Mesenchymal stem cell (in vitro differentiated cells and primary cell): ENCODE results near the gene NLGN4Y.

Experiments used
- DNase-seq: peaks from one replicate; pipeline ENCODE4 v3.0.0-alpha.2; 2013
- H2AFZ ChIP-seq: one replicate; pipeline ENCODE4 v1.6.1; 2013; ENCODE audit warnings: low read depth, mild to moderate bottlenecking, control low read depth, inconsistent platforms, low read length, moderate library complexity
- H2AK5ac ChIP-seq: 2 replicates; pipeline ENCODE4 v1.6.1; 2013; ENCODE audit warnings: low read length, moderate library complexity, mild to moderate bottlenecking, inconsistent platforms; ENCODE audit not compliant: severe bottlenecking
- H2BK120ac ChIP-seq: one replicate; pipeline ENCODE4 v1.6.1; 2013; ENCODE audit warnings: low read depth, mild to moderate bottlenecking, inconsistent platforms, low read length, moderate library complexity
- H2BK12ac ChIP-seq, 2 experiments: one replicate each; pipeline ENCODE4 v1.6.1; 2013; ENCODE audit warnings: inconsistent platforms in 2 of 2, low read length in 2 of 2, mild to moderate bottlenecking in 2 of 2, moderate library complexity in 2 of 2, control low read depth in 1 of 2
- H2BK15ac ChIP-seq: one replicate; pipeline ENCODE4 v1.6.1; 2013; ENCODE audit warnings: mild to moderate bottlenecking, low read depth, inconsistent platforms; ENCODE audit not compliant: poor library complexity, severe bottlenecking
- H2BK5ac ChIP-seq: 2 replicates; pipeline ENCODE4 v1.6.1; 2013; ENCODE audit warnings: low read depth, mild to moderate bottlenecking, low read length, control low read depth, inconsistent platforms; ENCODE audit not compliant: poor library complexity, severe bottlenecking
- H3K14ac ChIP-seq, 2 experiments: one replicate each; pipeline ENCODE4 v1.6.1; 2013; ENCODE audit warnings: inconsistent platforms in 2 of 2, low read length in 2 of 2, control low read depth in 1 of 2, mild to moderate bottlenecking in 1 of 2, moderate library complexity in 1 of 2
- H3K18ac ChIP-seq, 2 experiments: one replicate each; pipeline ENCODE4 v1.6.1; 2013; ENCODE audit warnings: inconsistent platforms in 2 of 2, low read length in 2 of 2, control low read depth in 1 of 2, low read depth in 1 of 2, mild to moderate bottlenecking in 1 of 2
- H3K23ac ChIP-seq, 2 experiments: one replicate each; pipeline ENCODE4 v1.6.1; 2013; ENCODE audit warnings: inconsistent platforms in 2 of 2, low read length in 2 of 2, mild to moderate bottlenecking in 2 of 2, moderate library complexity in 2 of 2, control low read depth in 1 of 2
- H3K27ac ChIP-seq: 2 replicates; pipeline ENCODE4 v1.5.1; 2013; ENCODE audit warnings: mild to moderate bottlenecking, moderate library complexity, low read length, control low read depth, inconsistent platforms; ENCODE audit not compliant: poor library complexity, severe bottlenecking
- H3K27me3 ChIP-seq, 2 experiments: 2 replicates each; pipeline versions ENCODE4 v1.6.1 to v1.7.0; 2013; ENCODE audit warnings: low read length in 2 of 2, mild to moderate bottlenecking in 2 of 2, moderate library complexity in 2 of 2, control low read depth in 1 of 2, inconsistent platforms in 1 of 2; ENCODE audit not compliant: control insufficient read depth in 1 of 2, insufficient read depth in 1 of 2
- H3K36me3 ChIP-seq, 2 experiments: 2 replicates each; pipeline versions ENCODE4 v1.6.1 to v1.7.0; 2013; ENCODE audit warnings: low read length in 2 of 2, control low read depth in 1 of 2, inconsistent platforms in 1 of 2, low read depth in 1 of 2, mild to moderate bottlenecking in 1 of 2; ENCODE audit not compliant: insufficient read depth in 2 of 2, control insufficient read depth in 1 of 2
- H3K4ac ChIP-seq, 2 experiments: one replicate each; pipeline ENCODE4 v1.6.1; 2013; ENCODE audit warnings: inconsistent platforms in 2 of 2, low read length in 2 of 2, mild to moderate bottlenecking in 2 of 2, moderate library complexity in 2 of 2, control low read depth in 1 of 2, low read depth in 1 of 2
- H3K4me1 ChIP-seq: 2 replicates; pipeline ENCODE4 v1.6.1; 2013; ENCODE audit warnings: low read depth, low read length, control low read depth; ENCODE audit not compliant: control insufficient read depth, insufficient read depth
- H3K4me2 ChIP-seq: 2 replicates; pipeline ENCODE4 v1.6.1; 2013; ENCODE audit warnings: low read length, mild to moderate bottlenecking, inconsistent platforms; ENCODE audit not compliant: poor library complexity, severe bottlenecking
- H3K4me3 ChIP-seq, 2 experiments: 2 replicates each; pipeline versions ENCODE4 v1.5.1 to v1.7.0; 2013; ENCODE audit warnings: low read length in 2 of 2, mild to moderate bottlenecking in 2 of 2, control low read depth in 1 of 2, low read depth in 1 of 2; ENCODE audit not compliant: insufficient read depth in 1 of 2
- H3K79me1 ChIP-seq: replicated peaks from 2 replicates; pipeline ENCODE4 v1.6.1; 2013; ENCODE audit warnings: mild to moderate bottlenecking, control low read depth, low read length, inconsistent platforms; ENCODE audit not compliant: poor library complexity, severe bottlenecking
- H3K9ac ChIP-seq: 2 replicates; pipeline ENCODE4 v1.7.0; 2013; ENCODE audit warnings: mild to moderate bottlenecking, low read length, moderate library complexity
- H3K9me3 ChIP-seq: 2 replicates; pipeline ENCODE4 v1.7.0; 2013; ENCODE audit warnings: mild to moderate bottlenecking, low read length; ENCODE audit not compliant: control insufficient read depth
- H4K8ac ChIP-seq: one replicate; pipeline ENCODE4 v1.6.1; 2013; ENCODE audit warnings: inconsistent platforms, mild to moderate bottlenecking, low read length, moderate library complexity
- H4K91ac ChIP-seq: one replicate; pipeline ENCODE4 v1.6.1; 2013; ENCODE audit warnings: mild to moderate bottlenecking, low read length, inconsistent platforms
- WGBS: methylation state at CpG from one replicate; pipeline ENCODE4 v1.1.7; 2013; ENCODE audit warnings: mixed read lengths; 5-methylcytosine and 5-hydroxymethylcytosine counted together

Gene NLGN4Y

DNA sequence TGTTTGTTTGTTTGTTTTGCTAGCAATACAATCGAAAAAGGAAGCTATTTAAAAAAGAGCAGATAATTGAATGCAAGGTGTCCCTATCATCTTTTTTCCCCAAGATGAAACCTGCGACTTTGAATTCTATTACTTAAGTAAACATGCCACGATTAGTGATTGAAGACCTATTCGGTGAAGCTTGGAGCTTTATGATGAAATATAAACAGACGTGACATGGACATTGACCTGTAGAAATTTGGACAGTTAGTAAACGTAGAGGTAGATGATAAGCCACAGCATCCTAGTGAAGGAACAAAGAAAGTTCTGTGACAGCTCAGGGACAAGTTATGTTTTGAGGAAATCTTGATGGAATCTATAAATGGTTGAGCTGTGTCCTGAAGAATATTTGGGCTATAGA is 103.9 kb downstream of the NLGN4Y start:
- no peak overlapping the region for H3K4ac ChIP-seq
- no peak overlapping the region for H2AFZ ChIP-seq
- H2BK120ac ChIP-seq = no peak overlapping the region
- no peak overlapping the region for H3K9ac ChIP-seq
- no peaks in the 10 kb centered on the region for H3K9me3 ChIP-seq
- H3K27me3 ChIP-seq = no peaks in the 10 kb centered on the region
- no peak overlapping the region for H4K8ac ChIP-seq
- H3K4me1 ChIP-seq = no peaks in the 10 kb centered on the region
- no peak for DNase-seq
- H2BK15ac ChIP-seq = no peak overlapping the region
- H3K4me2 ChIP-seq = no peak overlapping the region
- 91% methylated on average over 5 of the region's 6 CpGs for WGBS
- no peak overlapping the region for H3K14ac ChIP-seq
- H2BK5ac ChIP-seq = no peak overlapping the region
- H3K27ac ChIP-seq = no peak overlapping the region
- no peak overlapping the region for H2AK5ac ChIP-seq
- no peak overlapping the region for H3K18ac ChIP-seq
- H3K36me3 ChIP-seq = peaks cover 0 to 19% of the 10 kb centered on the region in 2 experiments
- no peak overlapping the region for H3K23ac ChIP-seq
- H3K79me1 ChIP-seq = no peaks in the 10 kb centered on the region
- H2BK12ac ChIP-seq = no peak overlapping the region
- no peak overlapping the region for H4K91ac ChIP-seq
- H3K4me3 ChIP-seq = no peak overlapping the region

DNA sequence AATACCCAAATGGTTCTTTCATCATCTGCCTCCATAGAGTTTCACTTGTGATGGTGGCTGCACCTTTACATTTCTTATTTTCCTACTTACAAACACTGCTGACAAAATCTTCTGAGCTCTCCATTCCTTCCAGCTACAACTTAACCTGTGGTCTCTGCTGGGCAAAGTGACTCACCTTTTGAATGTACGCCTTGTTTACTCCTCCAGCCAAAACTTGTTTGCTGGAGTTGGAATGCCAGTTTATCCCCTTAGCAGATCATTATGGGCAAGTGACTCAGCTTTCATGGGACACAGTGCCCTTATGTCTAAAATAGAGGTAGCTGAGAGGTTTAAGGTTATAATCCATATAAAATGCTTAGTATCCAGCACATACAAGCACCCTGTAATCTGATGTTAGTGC is 107.3 kb downstream of the NLGN4Y start:
- Histone ChIP-seq H3K9me3 (no peaks in the 10 kb centered on the region), H3K4me1 (no peaks in the 10 kb centered on the region), H2BK15ac (no peak overlapping the region), H3K4me2 (no peak overlapping the region), H3K4ac (no peak overlapping the region), H2BK120ac (no peak overlapping the region), H2AK5ac (no peak overlapping the region), H2AFZ (no peak overlapping the region), H3K9ac (no peak overlapping the region), H3K23ac (no peak overlapping the region), H3K4me3 (no peak overlapping the region), H3K18ac (no peak overlapping the region), H3K27me3 (no peaks in the 10 kb centered on the region), H4K8ac (no peak overlapping the region), H3K14ac (no peak overlapping the region), H3K79me1 (no peaks in the 10 kb centered on the region), H3K27ac (no peak overlapping the region), H4K91ac (no peak overlapping the region), H3K36me3 (peaks cover 0 to 12% of the 10 kb centered on the region in 2 experiments), H2BK12ac (no peak overlapping the region), H2BK5ac (no peak overlapping the region)
- DNase-seq = peak; percentile 4
- 0% methylated on average over 1 of the region's 1 CpG for WGBS

DNA sequence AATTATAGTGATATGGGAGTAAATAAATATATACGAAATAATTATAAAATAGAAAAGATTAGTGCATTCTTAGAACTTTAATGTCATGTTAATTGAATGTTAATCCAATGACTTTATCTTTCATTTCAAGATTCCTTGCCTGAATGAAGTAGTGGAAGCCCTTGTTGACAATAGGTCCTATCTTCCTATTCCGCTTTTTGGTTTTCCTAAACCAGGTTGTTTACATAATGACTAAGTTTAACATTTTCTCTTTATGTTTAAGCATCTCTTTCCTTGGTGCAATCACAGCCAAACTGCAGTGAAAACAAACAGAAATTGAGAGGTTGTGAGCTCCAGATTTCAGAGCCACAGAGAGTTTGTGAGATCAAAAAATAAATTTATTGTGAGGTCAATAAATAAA is 109.4 kb downstream of the NLGN4Y start:
- no peak overlapping the region for H2BK5ac ChIP-seq
- H3K9me3 ChIP-seq = no peaks in the 10 kb centered on the region
- H2AK5ac ChIP-seq = no peak overlapping the region
- no peak overlapping the region for H2BK12ac ChIP-seq
- no peak overlapping the region for H2BK120ac ChIP-seq
- H2AFZ ChIP-seq = no peak overlapping the region
- H2BK15ac ChIP-seq = no peak overlapping the region
- no peak overlapping the region for H3K4me3 ChIP-seq
- H4K8ac ChIP-seq = no peak overlapping the region
- WGBS = no CpG with 5 or more reads among the region's 2 CpGs
- H3K18ac ChIP-seq = no peak overlapping the region
- H3K27ac ChIP-seq = no peak overlapping the region
- H3K9ac ChIP-seq = no peak overlapping the region
- DNase-seq = no peak
- no peak overlapping the region for H3K14ac ChIP-seq
- no peaks in the 10 kb centered on the region for H3K36me3 ChIP-seq
- H4K91ac ChIP-seq = no peak overlapping the region
- H3K23ac ChIP-seq = no peak overlapping the region
- H3K4me2 ChIP-seq = no peak overlapping the region
- no peaks in the 10 kb centered on the region for H3K79me1 ChIP-seq
- no peaks in the 10 kb centered on the region for H3K4me1 ChIP-seq
- H3K4ac ChIP-seq = no peak overlapping the region
- H3K27me3 ChIP-seq = no peaks in the 10 kb centered on the region

DNA sequence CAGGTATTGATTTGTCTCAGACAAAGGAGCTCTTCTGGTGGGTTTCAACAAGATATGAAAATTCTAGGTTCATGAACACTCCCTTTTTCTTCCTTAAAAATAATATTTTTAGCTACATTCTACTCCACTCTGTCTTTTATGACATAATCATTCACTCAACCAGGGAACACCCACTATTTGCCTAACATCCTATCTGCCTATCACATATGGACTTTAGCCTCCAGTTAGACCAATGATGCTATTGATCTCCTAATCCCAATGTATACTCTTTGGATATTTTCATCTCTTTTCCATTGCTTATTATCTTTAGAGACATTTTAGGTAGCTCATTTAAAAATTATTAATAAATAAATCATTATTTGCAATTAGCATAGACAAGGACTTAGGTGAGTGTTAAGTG is 110.6 kb downstream of the NLGN4Y start:
- no peak overlapping the region for H2BK120ac ChIP-seq
- H3K36me3 ChIP-seq = no peaks in the 10 kb centered on the region
- H2BK12ac ChIP-seq = no peak overlapping the region
- H4K91ac ChIP-seq = no peak overlapping the region
- H3K4ac ChIP-seq = no peak overlapping the region
- H3K14ac ChIP-seq = no peak overlapping the region
- no peak overlapping the region for H4K8ac ChIP-seq
- no peak overlapping the region for H2BK15ac ChIP-seq
- no peak overlapping the region for H3K18ac ChIP-seq
- H3K23ac ChIP-seq = no peak overlapping the region
- H2AK5ac ChIP-seq = no peak overlapping the region
- no peak overlapping the region for H3K4me2 ChIP-seq
- H3K9me3 ChIP-seq = no peaks in the 10 kb centered on the region
- no peak overlapping the region for H2AFZ ChIP-seq
- no peak overlapping the region for H3K9ac ChIP-seq
- H3K79me1 ChIP-seq = no peaks in the 10 kb centered on the region
- no peak overlapping the region for H3K27ac ChIP-seq
- H3K4me3 ChIP-seq = no peak overlapping the region
- H2BK5ac ChIP-seq = no peak overlapping the region
- no peaks in the 10 kb centered on the region for H3K27me3 ChIP-seq
- no peak for DNase-seq
- H3K4me1 ChIP-seq = no peaks in the 10 kb centered on the region
